Stimulated activated CD8-positive, alpha-beta memory T cell treated with anti-CD3 and anti-CD28 coated beads, Interleukin-7, amount 100 ng/mL, for 48 hours (primary cell): ENCODE data around the gene PRKD2.
"Not testable (repeated sequence)": the region's sequence is repeated elsewhere in the genome, so short reads cannot be mapped to it uniquely, and the experiment has no call there.

Experiments used
- DNase-seq, 2 donors: peaks; one replicate each; pipeline ENCODE4 v3.0.0-alpha.2; 2020; ENCODE audit warnings: low read depth in 1 of 2; ENCODE audit errors: extremely low read depth in 1 of 2

Gene PRKD2

DNA sequence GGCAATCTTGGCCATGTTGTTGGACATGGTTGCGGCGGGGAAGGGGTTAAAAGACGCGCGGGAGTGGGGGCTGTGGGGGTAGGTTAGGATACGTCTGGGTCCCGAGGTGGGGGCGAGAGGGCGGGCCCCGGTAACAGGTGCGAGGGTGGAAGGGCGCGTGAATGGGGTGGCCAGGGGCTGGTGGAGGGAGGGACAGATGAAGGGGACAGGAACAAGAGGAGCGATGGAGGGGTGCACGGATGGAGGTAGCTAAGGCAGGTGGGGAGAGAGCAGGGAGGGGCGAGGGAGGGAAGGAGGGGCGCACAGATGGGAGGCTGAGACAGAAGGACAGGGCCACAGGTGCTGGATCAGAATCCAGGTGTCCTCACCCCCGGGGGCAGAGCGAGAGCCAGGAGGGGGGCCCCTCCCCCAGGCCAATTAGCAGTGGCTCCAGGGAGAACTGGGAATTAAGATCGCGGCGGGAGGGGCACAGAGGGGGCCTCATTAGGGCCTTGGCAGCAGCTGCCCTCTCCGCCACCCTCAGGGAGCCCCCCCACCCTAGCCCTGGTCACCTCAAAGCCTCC lies 82.2 kb downstream of the PRKD2 start:
- no peak for DNase-seq

DNA sequence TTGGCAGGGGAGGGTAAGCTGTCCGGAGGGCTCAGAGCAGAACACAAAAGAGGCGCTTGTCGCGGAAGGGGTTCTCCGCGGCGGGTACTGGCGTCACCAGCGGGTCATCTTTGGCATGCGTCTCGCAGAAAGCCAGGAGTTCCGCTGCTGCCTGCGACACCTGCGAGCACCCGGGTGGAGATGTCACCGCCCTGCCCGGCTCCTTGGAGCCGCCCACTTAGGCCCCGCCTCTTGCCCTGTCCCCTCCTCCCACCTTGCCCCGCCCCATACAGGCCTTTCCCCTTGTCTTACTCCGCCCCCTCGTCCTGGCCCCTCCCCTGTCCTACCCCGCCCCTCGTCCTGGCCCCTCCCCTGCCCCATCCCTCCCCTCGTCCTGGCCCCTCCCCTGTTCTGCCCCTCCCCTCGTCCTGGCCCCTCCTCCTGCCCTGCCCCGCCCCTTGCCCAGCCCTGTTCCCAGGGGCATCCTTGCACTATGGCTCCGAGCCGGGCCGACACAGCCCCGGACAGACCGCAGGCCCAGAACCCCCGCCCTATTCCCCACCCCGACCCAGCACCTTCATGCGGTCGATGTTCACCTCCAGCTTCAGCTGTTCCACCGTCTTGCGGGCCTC lies 82.8 kb downstream of the PRKD2 start:
- peak; percentile 86 to 91 for DNase-seq

DNA sequence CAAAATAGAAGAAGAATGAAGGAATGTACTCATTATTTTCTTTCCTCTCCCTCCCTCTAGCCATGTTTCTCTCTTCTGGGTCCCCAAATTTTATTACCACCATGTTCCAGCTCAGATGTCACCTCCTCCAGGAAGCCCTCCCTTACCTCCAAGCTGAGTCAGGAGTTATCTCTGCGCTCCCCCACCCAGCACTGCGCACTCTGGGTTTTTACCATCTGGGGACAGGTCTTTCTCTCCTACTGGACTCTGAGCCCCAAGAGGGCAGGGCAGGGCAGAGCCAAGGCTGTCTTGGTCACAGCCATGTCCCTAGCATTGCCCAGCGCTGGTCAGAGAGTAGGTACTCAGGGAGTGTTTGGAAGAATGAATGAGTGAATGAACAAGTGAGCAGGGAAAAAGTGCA lies 83.8 kb downstream of the PRKD2 start:
- no peak for DNase-seq

DNA sequence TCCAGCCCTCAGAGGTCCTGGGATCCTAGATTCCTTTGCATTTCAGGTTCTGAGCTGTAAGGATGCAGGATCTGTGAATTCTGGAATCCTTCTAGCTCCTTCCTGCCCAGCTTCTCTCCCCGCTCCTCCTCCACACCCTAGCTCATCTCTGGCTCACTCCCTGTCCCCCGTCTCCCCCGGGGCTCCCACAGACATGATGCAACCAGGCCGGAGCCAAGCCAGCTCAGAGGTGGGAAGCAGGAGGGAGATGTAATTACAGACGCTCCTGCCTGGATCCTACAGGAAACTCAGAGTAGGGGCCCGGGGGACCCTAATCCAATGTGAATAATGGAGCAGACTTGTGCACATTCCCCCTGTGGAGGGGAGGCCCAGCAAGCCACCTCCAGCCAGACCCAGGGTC lies 85.4 kb downstream of the PRKD2 start:
- DNase-seq, result no peak

DNA sequence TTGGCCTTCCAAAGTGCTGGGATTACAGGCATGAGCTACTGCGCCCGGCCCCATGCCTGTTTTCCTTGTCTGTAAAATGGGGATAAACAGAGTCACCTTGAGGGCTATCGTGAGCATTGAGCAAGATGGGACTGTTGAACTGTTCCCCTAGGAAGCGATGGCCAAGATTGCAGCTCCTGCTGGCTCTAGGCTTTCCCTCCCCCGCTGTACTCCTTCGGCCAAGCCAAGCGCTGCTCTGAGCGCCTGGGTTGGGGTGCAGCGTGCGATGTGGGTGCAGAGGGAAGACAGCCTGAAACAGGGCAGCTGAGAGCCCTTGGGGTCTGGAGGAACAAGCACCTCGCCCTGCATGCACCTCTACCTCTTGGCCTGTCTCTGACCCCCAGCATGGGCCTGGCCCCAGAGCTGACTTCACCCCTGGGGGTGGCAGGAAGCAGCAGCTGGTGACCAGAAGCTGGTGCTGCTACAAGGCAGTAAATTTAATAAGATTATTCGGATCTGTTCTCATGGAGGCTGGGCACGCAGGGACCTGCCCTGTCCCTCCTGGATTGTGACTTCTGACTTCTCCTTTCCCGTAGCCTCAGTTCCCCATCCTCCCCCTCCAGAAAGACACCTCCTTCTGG lies 86.2 kb downstream of the PRKD2 start:
- no peak for DNase-seq

DNA sequence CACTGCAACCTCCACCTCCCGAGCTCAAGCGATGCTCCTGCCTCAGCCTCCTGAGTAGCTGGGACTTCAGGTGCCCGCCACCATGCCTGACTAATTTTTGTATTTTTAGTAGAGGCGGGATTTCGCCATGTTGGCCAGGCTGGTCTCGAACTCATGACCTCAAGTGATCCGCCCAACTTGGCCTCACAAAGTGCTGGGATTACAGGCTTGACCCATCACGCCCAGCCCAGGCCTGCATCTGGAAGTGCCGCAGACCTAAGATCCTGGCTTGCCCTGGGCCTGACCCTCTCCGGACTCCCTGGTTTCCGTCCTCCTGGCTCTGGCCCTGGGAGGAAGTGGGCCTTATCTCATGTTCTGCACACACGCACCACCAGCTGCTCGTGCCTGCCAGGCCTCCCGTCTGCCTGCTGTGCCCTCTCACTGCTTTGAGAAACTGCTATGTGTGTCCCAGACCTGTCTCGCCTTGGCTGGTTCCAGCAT lies 87.3 kb downstream of the PRKD2 start:
- no peak for DNase-seq

DNA sequence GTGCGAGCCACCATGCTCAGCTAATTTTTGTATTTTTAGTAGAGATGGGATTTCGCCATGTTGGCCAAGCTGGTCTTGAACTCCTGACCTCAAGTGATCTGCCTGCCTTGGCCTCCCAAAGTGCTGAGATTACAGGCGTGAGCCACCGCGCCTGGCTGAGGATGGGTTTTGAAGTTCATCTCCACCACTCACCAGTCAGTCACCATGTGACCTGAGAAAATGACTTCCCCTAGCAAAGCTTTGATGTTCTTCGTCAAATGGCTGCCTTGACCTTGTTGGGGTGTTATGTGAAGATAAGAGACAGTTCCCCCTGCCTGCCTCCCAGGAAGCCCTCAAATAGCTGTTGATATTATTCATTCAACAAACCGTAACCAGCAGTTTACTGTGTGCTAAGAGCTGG lies 87.9 kb downstream of the PRKD2 start:
- DNase-seq, result not testable (repeated sequence)

DNA sequence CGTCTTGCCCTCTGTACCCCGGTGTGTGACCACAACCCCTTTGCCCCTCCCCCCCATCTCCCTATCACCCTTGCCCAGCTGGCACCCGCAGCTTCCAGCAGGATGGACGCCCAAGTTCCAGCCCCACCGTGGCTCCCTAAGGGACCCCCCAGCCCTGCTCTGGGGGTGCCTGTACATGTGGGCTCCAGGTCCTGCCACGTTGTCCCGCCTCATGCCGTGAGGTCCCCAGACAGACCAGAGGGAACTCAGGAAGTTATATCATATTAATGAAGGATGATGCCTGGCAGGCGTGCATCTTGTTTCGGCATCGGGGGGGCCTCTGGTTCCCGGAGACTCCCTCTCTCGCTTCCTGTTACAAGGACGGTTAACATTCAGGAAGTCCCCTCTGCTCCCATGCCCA lies 90.5 kb downstream of the PRKD2 start:
- DNase-seq, result no peak

DNA sequence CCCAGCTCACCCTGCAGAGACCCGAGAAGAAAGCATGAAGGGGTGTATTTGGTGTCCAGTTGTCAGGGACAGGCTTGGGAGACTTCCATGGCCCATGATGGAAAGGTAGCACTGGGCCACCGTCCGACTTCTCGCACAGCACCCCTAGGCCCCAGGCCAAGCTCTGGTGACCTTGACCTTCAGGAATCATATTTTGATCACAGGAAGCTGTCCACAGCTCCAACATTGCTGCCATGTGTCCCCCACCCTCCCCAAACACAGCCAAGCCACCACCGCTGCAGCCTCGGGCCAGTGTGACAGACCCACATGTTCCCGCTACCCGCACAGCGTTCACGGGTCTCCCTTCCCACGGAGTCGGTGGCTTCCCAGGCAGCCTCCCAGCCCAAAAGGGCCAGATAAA lies 91.2 kb downstream of the PRKD2 start:
- DNase-seq, result no peak

DNA sequence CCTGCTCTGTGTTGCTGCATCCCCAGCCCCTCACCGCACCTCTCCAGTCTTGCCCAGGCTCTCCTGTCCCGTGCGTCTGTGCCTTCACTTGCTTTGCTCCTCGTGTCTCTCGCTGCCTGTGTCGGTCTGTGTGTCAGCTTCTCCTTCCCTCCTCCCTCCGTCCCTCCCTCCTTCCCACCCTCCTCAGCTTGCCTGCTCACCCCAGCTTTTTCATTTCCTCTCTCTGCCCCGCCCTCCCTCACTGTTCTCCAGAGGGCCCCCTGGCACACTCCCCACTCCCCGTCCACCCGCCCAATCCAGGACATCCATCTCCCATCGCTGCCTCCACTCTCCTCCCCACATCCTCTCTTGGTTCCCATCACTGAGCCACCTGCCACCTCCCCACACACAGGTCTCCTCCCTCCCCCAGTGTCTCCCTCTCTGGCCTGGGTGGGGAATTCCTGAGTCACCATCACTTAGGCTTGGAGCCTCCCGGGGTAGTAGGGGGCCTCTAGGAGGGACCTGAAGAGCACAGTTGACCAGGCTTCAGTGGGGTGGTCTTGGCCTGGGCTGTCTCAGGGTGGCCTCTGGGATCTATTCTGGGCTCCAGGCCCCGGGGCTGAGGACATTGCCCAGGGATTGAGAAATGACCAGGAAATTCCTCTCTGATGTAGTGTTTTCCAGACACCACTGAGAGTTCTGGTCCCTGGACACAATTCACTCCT lies 91.8 kb downstream of the PRKD2 start, which contains the start of gene PTGIR:
Gene PTGIR (minus strand): TSS at position 132 of the 704 bp plus-strand sequence. CDS start 864 bp downstream, outside the sequence.
- DNase-seq, result no peak
